ENCODE measurements around the gene UNC13A.

UNC13A gene

GRCh38 chr19:17688853-17689595 is 870 bp upstream of the UNC13A start:
- no peak for TF ChIP-seq FOXP2 (optimal IDR thresholded peaks at IDR 0.05; ENCODE audit: borderline replicate concordance, extremely low read depth, extremely low read length, insufficient read depth)
- no peak for TF ChIP-seq POLR2AphosphoS5 (IDR thresholded peaks at IDR 0.05; ENCODE audit: low read depth, low read length)
- TF ChIP-seq REST (IDR thresholded peaks at IDR 0.05; ENCODE audit: insufficient read depth in 1 of 2, low read depth in 2 of 2, low read length in 2 of 2), result no peak
- no peak for TF ChIP-seq SIN3A (IDR thresholded peaks at IDR 0.05; ENCODE audit: borderline replicate concordance, insufficient read depth, low read length)
- no peak for TF ChIP-seq TAF1 (IDR thresholded peaks at IDR 0.05; ENCODE audit: borderline replicate concordance, insufficient read depth, low read length)

- TF ChIP-seq FOXP2 (optimal IDR thresholded peaks at IDR 0.05; ENCODE audit: borderline replicate concordance, extremely low read depth, extremely low read length, insufficient read depth) (no peak), TAF1 (IDR thresholded peaks at IDR 0.05; ENCODE audit: borderline replicate concordance, insufficient read depth, low read length) (no peak), POLR2AphosphoS5 (IDR thresholded peaks at IDR 0.05; ENCODE audit: low read depth, low read length) (peak; percentile 46; the same call in 1 of the 2 replicates), REST (IDR thresholded peaks at IDR 0.05; ENCODE audit: insufficient read depth in 1 of 2, low read depth in 2 of 2, low read length in 2 of 2) (peak in 1 of 2 experiments; percentile 7; a peak in 2 of 4 replicates), SIN3A (IDR thresholded peaks at IDR 0.05; ENCODE audit: borderline replicate concordance, insufficient read depth, low read length) (no peak)
These were observed 855 bp downstream of the UNC13A start for GRCh38 chr19:17687141-17687856.

- TF ChIP-seq POLR2AphosphoS5 (IDR thresholded peaks at IDR 0.05; ENCODE audit: low read depth, low read length) (peak; percentile 70; the same call in 1 of the 2 replicates), SIN3A (IDR thresholded peaks at IDR 0.05; ENCODE audit: borderline replicate concordance, insufficient read depth, low read length) (peak; percentile 96), REST (IDR thresholded peaks at IDR 0.05; ENCODE audit: insufficient read depth in 1 of 2, low read depth in 2 of 2, low read length in 2 of 2) (peak; percentile 56 to 64; a peak in 2 of 4 replicates), TAF1 (IDR thresholded peaks at IDR 0.05; ENCODE audit: borderline replicate concordance, insufficient read depth, low read length) (peak; percentile 66; the same call in 1 of the 2 replicates), FOXP2 (optimal IDR thresholded peaks at IDR 0.05; ENCODE audit: borderline replicate concordance, extremely low read depth, extremely low read length, insufficient read depth) (peak; percentile 35)
These were observed 1.5 kb downstream of the UNC13A start for GRCh38 chr19:17686592-17687024.

- TF ChIP-seq POLR2AphosphoS5 (IDR thresholded peaks at IDR 0.05; ENCODE audit: low read depth, low read length) (no peak), REST (IDR thresholded peaks at IDR 0.05; ENCODE audit: insufficient read depth in 1 of 2, low read depth in 2 of 2, low read length in 2 of 2) (0 out of 4 replicates have a peak, but pooled peaks of 1 of the 2 experiments have one; percentile 35), FOXP2 (optimal IDR thresholded peaks at IDR 0.05; ENCODE audit: borderline replicate concordance, extremely low read depth, extremely low read length, insufficient read depth) (no peak), SIN3A (IDR thresholded peaks at IDR 0.05; ENCODE audit: borderline replicate concordance, insufficient read depth, low read length) (peak; percentile 49; the same call in 1 of the 2 replicates), TAF1 (IDR thresholded peaks at IDR 0.05; ENCODE audit: borderline replicate concordance, insufficient read depth, low read length) (peak; percentile 40; the same call in 1 of the 2 replicates)
These were observed 2.1 kb downstream of the UNC13A start for GRCh38 chr19:17686023-17686521.

All from PFSK-1 (cell line).